ENCODE measurements around the gene SIN3A. TPM values are rescaled to one million over a fixed set of nuclear protein-coding genes. Genes with fewer than 3 reads are reported as not detected.

SIN3A gene
- total and polyA plus RNA-seq, 2 donors (not counting 1 experiment from before 2014, with no cell fraction given): 23.0 to 27.2 TPM

- Histone ChIP-seq H3K79me2 (ENCODE audit: control insufficient read depth, insufficient read depth, low read length) (no peaks in the 10 kb centered on the region), H2AFZ (ENCODE audit: low read length) (no peak overlapping the region), H3K4me1 (ENCODE audit: control insufficient read depth, extremely low read depth, insufficient read depth, low read length) (no peaks in the 10 kb centered on the region), H4K20me1 (ENCODE audit: control insufficient read depth, extremely low read depth, insufficient read depth, low read length) (no peaks in the 10 kb centered on the region), H3K36me3 (ENCODE audit: control insufficient read depth, insufficient read depth, low read length) (peaks cover 29% of the 10 kb centered on the region), H3K4me3 (replicated peaks in 1 of 4; ENCODE audit: control extremely low read depth in 1 of 4, insufficient read depth in 1 of 4, low read depth in 3 of 4, low read length in 4 of 4) (no peak overlapping the region), H3K27me3 (ENCODE audit: control insufficient read depth, insufficient read depth, low read length) (no peaks in the 10 kb centered on the region), H3K4me2 (ENCODE audit: extremely low read depth, insufficient read depth, low read length) (no peak overlapping the region), H3K9me3 (ENCODE audit: control insufficient read depth, insufficient read depth, low read depth, low read length) (no peaks in the 10 kb centered on the region), H3K27ac (ENCODE audit: insufficient read depth, low read length) (no peak overlapping the region), H3K9ac (ENCODE audit: insufficient read depth, low read length) (no peak overlapping the region)
- no peak for DNase-seq (ENCODE audit: low read depth in 2 of 2)
- TF ChIP-seq CTCF (conservative IDR thresholded peaks at IDR 0.05 in 1 of 2, IDR thresholded peaks at IDR 0.05 in 1 of 2; ENCODE audit: low read depth in 1 of 2, low read length in 2 of 2): no peak
- TF ChIP-seq EZH2 (IDR thresholded peaks at IDR 0.05; ENCODE audit: low read length, missing control alignments): no peak
Observed at GRCh38 chr15:75357976-75358673, 93.4 kb downstream of the SIN3A start.

GRCh38 chr15:75356517-75356916 lies 95.0 kb downstream of the SIN3A start:
- no peak for DNase-seq (ENCODE audit: low read depth in 2 of 2)
- TF ChIP-seq CTCF (conservative IDR thresholded peaks at IDR 0.05 in 1 of 2, IDR thresholded peaks at IDR 0.05 in 1 of 2; ENCODE audit: low read depth in 1 of 2, low read length in 2 of 2) (no peak), EZH2 (IDR thresholded peaks at IDR 0.05; ENCODE audit: low read length, missing control alignments) (no peak)
- Histone ChIP-seq H3K27me3 (ENCODE audit: control insufficient read depth, insufficient read depth, low read length) (no peaks in the 10 kb centered on the region), H3K27ac (ENCODE audit: insufficient read depth, low read length) (no peak overlapping the region), H3K36me3 (ENCODE audit: control insufficient read depth, insufficient read depth, low read length) (peaks cover 22% of the 10 kb centered on the region), H4K20me1 (ENCODE audit: control insufficient read depth, extremely low read depth, insufficient read depth, low read length) (no peaks in the 10 kb centered on the region), H3K4me3 (replicated peaks in 1 of 4; ENCODE audit: control extremely low read depth in 1 of 4, insufficient read depth in 1 of 4, low read depth in 3 of 4, low read length in 4 of 4) (no peak overlapping the region), H3K79me2 (ENCODE audit: control insufficient read depth, insufficient read depth, low read length) (no peaks in the 10 kb centered on the region), H3K4me2 (ENCODE audit: extremely low read depth, insufficient read depth, low read length) (no peak overlapping the region), H3K4me1 (ENCODE audit: control insufficient read depth, extremely low read depth, insufficient read depth, low read length) (no peaks in the 10 kb centered on the region), H3K9me3 (ENCODE audit: control insufficient read depth, insufficient read depth, low read depth, low read length) (no peaks in the 10 kb centered on the region), H3K9ac (ENCODE audit: insufficient read depth, low read length) (no peak overlapping the region), H2AFZ (ENCODE audit: low read length) (no peak overlapping the region)

GRCh38 chr15:75356006-75356405 lies 95.5 kb downstream of the SIN3A start:
- H3K36me3 ChIP-seq (ENCODE audit: control insufficient read depth, insufficient read depth, low read length): peaks cover 20% of the 10 kb centered on the region
- no peaks in the 10 kb centered on the region for H3K4me1 ChIP-seq (ENCODE audit: control insufficient read depth, extremely low read depth, insufficient read depth, low read length)
- no peak for DNase-seq (ENCODE audit: low read depth in 2 of 2)
- no peaks in the 10 kb centered on the region for H4K20me1 ChIP-seq (ENCODE audit: control insufficient read depth, extremely low read depth, insufficient read depth, low read length)
- no peak overlapping the region for H3K9ac ChIP-seq (ENCODE audit: insufficient read depth, low read length)
- H3K9me3 ChIP-seq (ENCODE audit: control insufficient read depth, insufficient read depth, low read depth, low read length): no peaks in the 10 kb centered on the region
- no peak overlapping the region for H3K4me3 ChIP-seq (replicated peaks in 1 of 4; ENCODE audit: control extremely low read depth in 1 of 4, insufficient read depth in 1 of 4, low read depth in 3 of 4, low read length in 4 of 4)
- H3K27me3 ChIP-seq (ENCODE audit: control insufficient read depth, insufficient read depth, low read length): no peaks in the 10 kb centered on the region
- H3K4me2 ChIP-seq (ENCODE audit: extremely low read depth, insufficient read depth, low read length): no peak overlapping the region
- TF ChIP-seq EZH2 (IDR thresholded peaks at IDR 0.05; ENCODE audit: low read length, missing control alignments) (no peak), CTCF (conservative IDR thresholded peaks at IDR 0.05 in 1 of 2, IDR thresholded peaks at IDR 0.05 in 1 of 2; ENCODE audit: low read depth in 1 of 2, low read length in 2 of 2) (no peak)
- H3K27ac ChIP-seq (ENCODE audit: insufficient read depth, low read length): no peak overlapping the region
- H3K79me2 ChIP-seq (ENCODE audit: control insufficient read depth, insufficient read depth, low read length): no peaks in the 10 kb centered on the region
- H2AFZ ChIP-seq (ENCODE audit: low read length): no peak overlapping the region
